Neural cell (in vitro differentiated cells): ENCODE data around the gene BABAM2. TPM values are rescaled to one million over a fixed set of nuclear protein-coding genes. Genes with fewer than 3 reads are reported as not detected.

Experiments
- H2AFZ ChIP-seq: fragments of 200-600, 300-800 bp; sonication (generic), shearing (Covaris generic); 2 replicates; pipeline ENCODE4 v1.6.0; 2014; ENCODE audit warnings: low read depth, mild to moderate bottlenecking, antibody characterized with exemption, low read length, moderate library complexity
- H3F3A ChIP-seq: fragments of 200-600 bp; shearing (Covaris generic); 2 replicates; pipeline ENCODE4 v1.6.1; 2016; ENCODE audit warnings: mild to moderate bottlenecking, moderate library complexity, mixed read lengths, antibody characterized with exemption, low read length; ENCODE audit not compliant: insufficient read depth, poor library complexity, severe bottlenecking
- H3K27ac ChIP-seq: fragments of 200-600, 300-800 bp; sonication (generic), shearing (Covaris generic); 2 replicates; pipeline ENCODE4 v1.5.1; 2014; ENCODE audit warnings: mild to moderate bottlenecking, low read length, moderate library complexity
- H3K27me3 ChIP-seq: fragments of 300-800, 200-600 bp; sonication (generic), shearing (Covaris generic); 2 replicates; pipeline ENCODE4 v1.6.0; 2014; ENCODE audit warnings: mild to moderate bottlenecking, low read depth, low read length, moderate library complexity; ENCODE audit not compliant: insufficient read depth
- H3K36me3 ChIP-seq: fragments of 300-800, 200-600 bp; sonication (generic), shearing (Covaris generic); 2 replicates; pipeline ENCODE4 v1.5.1; 2014; ENCODE audit warnings: mild to moderate bottlenecking, antibody characterized with exemption, low read length, moderate library complexity; ENCODE audit not compliant: insufficient read depth
- H3K4me2 ChIP-seq: fragments of 300-800, 200-600 bp; sonication (generic), shearing (Covaris generic); 2 replicates; pipeline ENCODE4 v1.6.0; 2014; ENCODE audit warnings: mild to moderate bottlenecking, low read length
- H3K4me3 ChIP-seq: fragments of 300-800, 200-600 bp; sonication (generic), shearing (Covaris generic); 2 replicates; pipeline ENCODE4 v1.5.1; 2014; ENCODE audit warnings: mild to moderate bottlenecking, low read length, moderate library complexity
- H3K79me2 ChIP-seq: fragments of 200-600 bp; shearing (Covaris generic); replicated peaks from 2 replicates; pipeline ENCODE4 v1.6.0; 2014; ENCODE audit warnings: mild to moderate bottlenecking, low read length, moderate library complexity; ENCODE audit not compliant: insufficient read depth
- H3K9ac ChIP-seq: fragments of 300-800, 200-600 bp; sonication (generic), shearing (Covaris generic); 2 replicates; pipeline ENCODE4 v1.6.1; 2016; ENCODE audit warnings: mild to moderate bottlenecking, low read length, mixed read lengths
- H3K9me2 ChIP-seq: fragments of 200-600 bp; shearing (Covaris generic); 2 replicates; pipeline ENCODE4 v1.6.1; 2016; ENCODE audit warnings: mild to moderate bottlenecking, low read length, mixed read lengths; ENCODE audit not compliant: insufficient read depth
- H3K9me3 ChIP-seq: fragments of 200-600, 300-800 bp; sonication (generic), shearing (Covaris generic); 2 replicates; pipeline ENCODE4 v1.6.1; 2016; ENCODE audit warnings: mild to moderate bottlenecking, mixed run types, low read length, moderate library complexity, mixed read lengths
- H4K20me1 ChIP-seq: fragments of 200-600 bp; shearing (Covaris generic); 2 replicates; pipeline ENCODE4 v1.6.1; 2016; ENCODE audit warnings: mild to moderate bottlenecking, mixed run types; ENCODE audit not compliant: insufficient read depth
- CTCF ChIP-seq: fragments of 450-650 bp; IDR thresholded peaks from 2 replicates; pipeline ENCODE4 v1.5.1; 2014; ENCODE audit warnings: antibody characterized with exemption, mild to moderate bottlenecking, moderate library complexity; ENCODE audit not compliant: poor library complexity, severe bottlenecking
- EP300 ChIP-seq: fragments of 450-650 bp; conservative IDR thresholded peaks from 2 replicates; pipeline ENCODE4 v1.6.1; 2014; ENCODE audit warnings: antibody characterized with exemption, mild to moderate bottlenecking, moderate library complexity; ENCODE audit not compliant: poor library complexity, severe bottlenecking
- EZH2 ChIP-seq: fragments of 200-600, 300-800 bp; shearing (Covaris generic), sonication (generic); IDR thresholded peaks from 2 replicates; pipeline ENCODE4 v1.6.1; 2014; ENCODE audit warnings: antibody characterized with exemption, low read length, borderline replicate concordance, mild to moderate bottlenecking; ENCODE audit not compliant: insufficient read depth, poor library complexity, severe bottlenecking
- MXI1 ChIP-seq: fragments of 450-650 bp; conservative IDR thresholded peaks from 2 replicates; pipeline ENCODE4 v1.6.1; 2014; ENCODE audit warnings: antibody characterized with exemption, mild to moderate bottlenecking; ENCODE audit not compliant: poor library complexity, severe bottlenecking
- POLR2AphosphoS5 ChIP-seq: IDR thresholded peaks from 2 replicates; pipeline ENCODE4 v1.6.1; 2012
- RAD21 ChIP-seq: fragments of 450-650 bp; conservative IDR thresholded peaks from 2 replicates; pipeline ENCODE4 v1.6.1; 2014; ENCODE audit warnings: antibody characterized with exemption, mild to moderate bottlenecking, moderate library complexity
- REST ChIP-seq: IDR thresholded peaks from 2 replicates; pipeline ENCODE4 v1.6.1; 2012; ENCODE audit warnings: borderline replicate concordance
- SMC3 ChIP-seq: fragments of 450-650 bp; conservative IDR thresholded peaks from 2 replicates; pipeline ENCODE4 v1.6.1; 2014; ENCODE audit warnings: antibody characterized with exemption, mild to moderate bottlenecking, moderate library complexity; ENCODE audit not compliant: poor library complexity
- TAF1 ChIP-seq: IDR thresholded peaks from 2 replicates; pipeline ENCODE4 v1.6.1; 2012; ENCODE audit warnings: low read depth
- polyA plus RNA-seq: library from polyadenylated mRNA; depleted of rRNA; stranded (reverse); fragments of >200 nt; gene quantifications from 2 replicates; pipeline ENCODE4 v1.2.3, GENCODE V29; 2014

Gene BABAM2
- polyA plus RNA-seq, 1 donor from 2014 or later, result 15.3 TPM

DNA sequence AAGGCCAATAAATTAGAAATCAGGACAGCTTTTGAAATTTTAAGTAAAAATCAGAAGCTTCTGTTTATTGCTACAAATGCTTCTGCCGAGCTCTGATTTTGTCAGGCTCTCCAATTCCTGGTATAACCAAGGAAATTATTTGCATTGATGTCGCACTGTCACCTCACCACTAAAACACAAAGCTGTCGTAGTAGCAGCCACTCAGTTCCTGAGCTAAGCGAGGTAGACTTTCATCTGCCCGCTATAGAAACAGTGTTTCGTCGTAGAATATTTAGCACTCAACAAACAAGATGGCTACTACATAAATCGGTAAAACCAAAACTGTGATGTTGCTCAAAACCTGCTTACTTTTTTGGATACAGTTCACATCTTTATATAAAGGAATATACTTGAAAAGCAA is 360.8 kb downstream of the BABAM2 start:
- Histone ChIP-seq H2AFZ (no peak overlapping the region), H3K4me3 (no peak overlapping the region), H3K4me2 (no peak overlapping the region), H3K27me3 (no peaks in the 10 kb centered on the region), H3K27ac (no peak overlapping the region), H4K20me1 (no peaks in the 10 kb centered on the region), H3K36me3 (no peaks in the 10 kb centered on the region), H3K9me3 (no peaks in the 10 kb centered on the region), H3K79me2 (no peaks in the 10 kb centered on the region), H3K9ac (no peak overlapping the region), H3K9me2 (no peaks in the 10 kb centered on the region), H3F3A (no peaks in the 10 kb centered on the region)
- TF ChIP-seq CTCF (no peak), RAD21 (no peak), TAF1 (no peak)

- H3K9me2 ChIP-seq, result no peaks in the 10 kb centered on the region
- no peaks in the 10 kb centered on the region for H4K20me1 ChIP-seq
- no peak overlapping the region for H2AFZ ChIP-seq
- H3F3A ChIP-seq, result no peaks in the 10 kb centered on the region
- no peaks in the 10 kb centered on the region for H3K36me3 ChIP-seq
- H3K9ac ChIP-seq, result no peak overlapping the region
- H3K9me3 ChIP-seq, result no peaks in the 10 kb centered on the region
- H3K27me3 ChIP-seq, result no peaks in the 10 kb centered on the region
- no peak overlapping the region for H3K4me3 ChIP-seq
- no peaks in the 10 kb centered on the region for H3K79me2 ChIP-seq
- no peak for TF ChIP-seq CTCF
- no peak for TF ChIP-seq EP300
- no peak for TF ChIP-seq RAD21
- TF ChIP-seq SMC3, result no peak
- no peak for TF ChIP-seq MXI1
- no peak for TF ChIP-seq POLR2AphosphoS5
- no peak for TF ChIP-seq TAF1
- TF ChIP-seq EZH2, result no peak
- TF ChIP-seq REST, result no peak
- H3K27ac ChIP-seq, result no peak overlapping the region
- H3K4me2 ChIP-seq, result no peak overlapping the region
Measured at GRCh38 chr2:28252311-28252710, 361.8 kb downstream of the BABAM2 start.
